Stomach (tissue), 4 donors: ENCODE measurements around the gene CELSR1.

ENCODE experiments used
- CTCF ChIP-seq, 7 experiments: fragments of 450-650 bp in 4 of 7; fragments of 200-600 bp in 3 of 7; sonication (generic) in 3 of 7; IDR thresholded peaks; one replicate each; pipeline ENCODE4 v1.5.1; 2016 to 2019; ENCODE audit warnings: antibody characterized with exemption in 7 of 7, control low read depth in 2 of 7, mild to moderate bottlenecking in 1 of 7
- EP300 ChIP-seq: sonication (generic); formaldehyde crosslinking; IDR thresholded peaks from one replicate; pipeline ENCODE4 v1.6.1; 2017; ENCODE audit warnings: antibody characterized with exemption
- POLR2A ChIP-seq, 4 donors: fragments of 450-650 bp; IDR thresholded peaks; one replicate each; pipeline ENCODE4 v1.6.1; 2016; ENCODE audit warnings: antibody characterized with exemption in 4 of 4, control low read depth in 2 of 4, mild to moderate bottlenecking in 1 of 4, moderate library complexity in 1 of 4
- POLR2AphosphoS5 ChIP-seq, 3 donors: sonication (generic); formaldehyde crosslinking; IDR thresholded peaks; one replicate each; pipeline ENCODE4 v1.6.1; 2016; ENCODE audit warnings: antibody characterized with exemption in 3 of 3

GRCh38 chr22:46386312-46386711 lies 151.1 kb downstream of the CELSR1 start:
- TF ChIP-seq CTCF (IDR thresholded peaks at IDR 0.05) (no peak), POLR2A (IDR thresholded peaks at IDR 0.05) (no peak), POLR2AphosphoS5 (IDR thresholded peaks at IDR 0.05) (no peak), EP300 (no peak)
